Spleen (tissue), 7 donors: Measurements from ENCODE around the gene CACNA2D3.

ENCODE experiments used
- POLR2A ChIP-seq, 3 donors: fragments of 450-650 bp; IDR thresholded peaks; one replicate each; pipeline ENCODE4 v1.5.1; 2017; ENCODE audit warnings: antibody characterized with exemption in 3 of 3, mild to moderate bottlenecking in 1 of 3
- TF ChIP-seq, protein P1 (sequence below), 11 experiments: fragments of 200-600 bp in 7 of 11; fragments of 450-650 bp in 4 of 11; sonication (generic) in 4 of 11; IDR thresholded peaks in 8 of 11; conservative IDR thresholded peaks in 3 of 11; 1 replicate in 7 of 11; 2 replicates in 4 of 11; pipeline versions ENCODE4 v1.4.0 to v1.8.0; 2016 to 2021; ENCODE audit warnings: antibody characterized with exemption in 11 of 11, inconsistent platforms in 4 of 11, mild to moderate bottlenecking in 1 of 11
- donor health status: DM: no; HTN: no; CAD: no; lungs with moderate emphysema.
- donor health status: DM: no; HTN: no; CAD: no.
- donor health status: DM: no; HTN: no; CAD: no.

DNA sequence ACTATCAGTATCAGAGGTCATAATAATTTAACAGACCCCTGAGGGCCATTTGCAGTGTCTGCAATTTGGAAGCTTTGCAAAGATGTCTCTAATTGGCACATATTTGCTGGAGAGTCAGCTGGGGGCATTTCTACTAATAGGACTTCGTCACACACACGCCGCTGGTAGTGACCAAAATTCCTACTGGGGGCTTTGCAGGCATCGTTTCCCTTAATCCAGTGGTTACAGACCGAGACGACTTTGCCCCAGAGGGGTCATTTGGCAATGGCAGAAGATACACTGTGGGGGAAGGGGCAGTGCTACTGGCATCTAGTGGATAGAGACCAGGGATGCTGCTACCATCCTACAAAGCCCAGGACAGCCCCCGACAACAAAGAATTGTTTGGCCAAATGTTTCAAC is 956.5 kb downstream of the CACNA2D3 start:
- TF ChIP-seq, protein P1, sequence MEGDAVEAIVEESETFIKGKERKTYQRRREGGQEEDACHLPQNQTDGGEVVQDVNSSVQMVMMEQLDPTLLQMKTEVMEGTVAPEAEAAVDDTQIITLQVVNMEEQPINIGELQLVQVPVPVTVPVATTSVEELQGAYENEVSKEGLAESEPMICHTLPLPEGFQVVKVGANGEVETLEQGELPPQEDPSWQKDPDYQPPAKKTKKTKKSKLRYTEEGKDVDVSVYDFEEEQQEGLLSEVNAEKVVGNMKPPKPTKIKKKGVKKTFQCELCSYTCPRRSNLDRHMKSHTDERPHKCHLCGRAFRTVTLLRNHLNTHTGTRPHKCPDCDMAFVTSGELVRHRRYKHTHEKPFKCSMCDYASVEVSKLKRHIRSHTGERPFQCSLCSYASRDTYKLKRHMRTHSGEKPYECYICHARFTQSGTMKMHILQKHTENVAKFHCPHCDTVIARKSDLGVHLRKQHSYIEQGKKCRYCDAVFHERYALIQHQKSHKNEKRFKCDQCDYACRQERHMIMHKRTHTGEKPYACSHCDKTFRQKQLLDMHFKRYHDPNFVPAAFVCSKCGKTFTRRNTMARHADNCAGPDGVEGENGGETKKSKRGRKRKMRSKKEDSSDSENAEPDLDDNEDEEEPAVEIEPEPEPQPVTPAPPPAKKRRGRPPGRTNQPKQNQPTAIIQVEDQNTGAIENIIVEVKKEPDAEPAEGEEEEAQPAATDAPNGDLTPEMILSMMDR (IDR thresholded peaks at IDR 0.05 in 8 of 11, conservative IDR thresholded peaks at IDR 0.05 in 3 of 11) = no peak
- TF ChIP-seq POLR2A (IDR thresholded peaks at IDR 0.05) = no peak
